Astrocyte (in vitro differentiated cells and primary cell): ENCODE data around the gene LEO1.

Experiments used
- CTCF ChIP-seq: IDR thresholded peaks from 2 replicates; pipeline ENCODE4 v1.5.1; 2011; ENCODE audit warnings: low read depth, mild to moderate bottlenecking, inconsistent platforms, low read length, moderate library complexity; ENCODE audit not compliant: insufficient read depth
- EZH2 ChIP-seq: IDR thresholded peaks from 2 replicates; pipeline ENCODE4 v1.6.1; 2012; ENCODE audit warnings: mild to moderate bottlenecking, low read length, inconsistent platforms; ENCODE audit not compliant: insufficient read depth

GRCh38 chr15:51889486-51889885 lies 82.1 kb downstream of the LEO1 start:
- TF ChIP-seq CTCF (no peak), EZH2 (no peak)
